ENCODE results near the gene LAMB3.

The LAMB3 gene

GRCh38 chr1:209616366-209617046 is 35.7 kb downstream of the LAMB3 start:
- no peak for DNase-seq

- no peak for DNase-seq
Measured at GRCh38 chr1:209614906-209615305, 37.3 kb downstream of the LAMB3 start.

GRCh38 chr1:209614151-209614420 is 38.1 kb downstream of the LAMB3 start:
- DNase-seq, result no peak

DNA sequence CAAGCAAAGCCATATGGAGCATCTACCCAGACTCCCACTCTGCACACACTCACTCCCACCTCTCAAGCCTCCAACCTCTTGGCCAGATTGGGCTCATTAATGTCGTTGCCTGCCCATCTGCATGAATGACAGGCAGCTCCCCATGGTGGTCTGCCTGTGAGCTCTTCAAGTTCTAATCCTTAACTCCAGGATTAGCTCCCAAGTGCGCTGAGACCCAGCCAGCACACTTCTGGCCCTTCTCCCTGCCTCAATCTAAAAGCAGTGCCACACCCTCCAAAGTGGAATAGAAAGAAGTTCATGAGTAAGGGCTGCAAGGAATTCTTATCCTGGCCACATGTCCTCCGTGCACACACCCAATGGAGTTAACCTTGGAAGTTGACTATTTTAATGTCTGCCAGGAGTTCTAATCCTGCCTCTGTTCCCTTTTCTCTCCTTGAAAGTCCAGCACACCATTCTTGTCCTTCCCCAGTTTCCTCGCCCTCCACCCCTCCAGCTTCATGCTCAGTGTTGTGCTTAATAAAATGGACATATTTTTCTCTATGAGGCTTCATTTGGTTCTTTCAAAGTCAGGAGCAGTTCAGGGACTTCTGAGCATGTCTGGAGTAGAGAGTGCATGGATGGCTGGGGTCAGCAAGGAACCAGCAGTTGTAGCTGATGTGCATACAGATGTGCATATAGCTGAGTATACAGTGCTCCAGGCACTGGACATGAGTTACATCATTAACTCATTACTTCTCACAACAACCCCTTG is 38.6 kb downstream of the LAMB3 start:
- no peak for DNase-seq

- no peak for DNase-seq
Measured at GRCh38 chr1:209612646-209613399, 39.4 kb downstream of the LAMB3 start.

DNA sequence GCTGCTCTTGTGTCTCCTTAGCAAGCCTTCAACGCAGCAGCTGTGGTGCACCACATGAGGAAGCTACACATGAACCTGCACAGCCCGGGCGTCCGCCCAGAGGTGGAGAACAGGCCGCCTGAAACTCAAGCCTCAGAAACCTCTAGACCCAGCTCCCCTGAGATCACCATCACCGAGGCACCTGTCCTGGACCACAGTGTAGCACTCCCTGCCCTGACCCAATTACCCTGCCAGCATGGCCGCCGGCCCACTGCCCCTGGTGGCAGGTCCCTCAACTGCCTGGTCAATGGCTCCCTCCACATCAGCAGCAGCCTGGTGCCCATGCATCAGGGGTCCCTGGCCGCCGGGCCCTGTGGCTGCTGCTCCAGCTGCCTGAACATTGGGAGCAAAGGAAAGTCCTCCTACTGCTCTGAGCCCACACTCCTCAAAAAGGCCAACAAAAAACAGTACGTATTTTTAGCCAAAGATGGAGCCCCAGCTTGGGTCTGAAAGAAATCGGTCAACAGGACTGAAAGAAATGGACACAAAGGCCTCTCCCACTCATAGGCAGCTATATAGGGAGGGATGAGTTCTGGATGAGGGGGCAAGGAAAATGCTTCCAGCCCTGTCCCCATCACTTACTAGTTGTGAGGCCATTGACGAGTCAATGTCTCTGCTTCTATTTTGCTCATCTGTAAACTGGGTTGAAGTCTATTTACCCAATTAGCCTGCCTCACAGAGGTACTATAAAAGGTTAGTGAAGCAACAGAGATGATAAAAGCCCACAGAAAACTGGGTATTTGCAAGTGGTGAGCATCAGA is 40.3 kb downstream of the LAMB3 start:
- DNase-seq, result no peak

DNA sequence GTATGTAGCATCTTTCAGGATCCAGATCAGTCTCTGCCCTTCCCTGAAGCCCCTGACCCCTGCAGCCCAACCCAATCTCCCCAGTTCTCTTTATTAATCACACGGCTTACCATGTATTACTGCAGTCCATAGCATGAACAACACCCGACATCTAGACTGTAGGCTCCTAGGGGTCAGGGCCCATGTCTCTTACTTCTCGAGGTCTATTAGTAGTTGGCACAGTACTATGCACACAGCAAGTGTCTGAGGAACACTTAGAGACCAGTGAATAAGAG is 41.7 kb downstream of the LAMB3 start:
- no peak for DNase-seq

DNA sequence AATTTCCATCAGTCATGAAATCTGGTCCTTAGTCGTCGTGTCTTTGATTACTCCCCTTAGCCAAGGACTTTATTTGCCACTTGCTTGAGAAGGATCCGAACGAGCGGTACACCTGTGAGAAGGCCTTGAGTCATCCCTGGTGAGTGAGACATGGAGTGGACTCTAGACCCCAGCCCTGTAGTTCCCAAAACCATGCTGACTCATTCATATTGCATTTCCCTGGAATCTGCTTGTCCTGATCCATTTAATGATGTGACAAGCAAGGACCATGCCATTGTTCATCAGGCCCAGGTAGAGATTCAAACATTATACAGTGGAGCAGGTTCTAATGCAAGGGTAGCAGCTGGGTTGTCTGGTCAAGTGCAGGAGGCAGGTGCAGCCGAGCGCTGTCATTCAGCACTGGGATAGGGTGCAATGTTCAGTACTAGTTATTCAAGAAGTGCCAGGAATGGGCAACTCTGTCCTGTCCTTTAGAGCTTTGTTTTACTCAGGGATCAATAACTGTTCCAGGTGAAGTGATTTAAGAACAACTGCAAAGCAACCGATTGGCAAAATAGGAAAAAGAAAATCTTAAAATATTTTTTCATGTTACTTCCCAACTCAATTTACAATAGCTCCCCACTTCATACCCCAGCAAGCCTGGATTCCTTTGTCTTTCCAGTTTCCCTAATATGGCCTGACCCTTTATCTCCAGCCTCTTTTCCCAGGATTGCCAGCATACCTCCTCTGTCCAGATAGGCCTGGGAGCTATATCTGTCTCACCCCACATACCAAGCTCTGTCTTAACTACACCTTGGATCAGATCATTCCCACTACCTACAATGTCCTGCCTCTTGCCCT is 42.2 kb downstream of the LAMB3 start:
- no peak for DNase-seq

DNA sequence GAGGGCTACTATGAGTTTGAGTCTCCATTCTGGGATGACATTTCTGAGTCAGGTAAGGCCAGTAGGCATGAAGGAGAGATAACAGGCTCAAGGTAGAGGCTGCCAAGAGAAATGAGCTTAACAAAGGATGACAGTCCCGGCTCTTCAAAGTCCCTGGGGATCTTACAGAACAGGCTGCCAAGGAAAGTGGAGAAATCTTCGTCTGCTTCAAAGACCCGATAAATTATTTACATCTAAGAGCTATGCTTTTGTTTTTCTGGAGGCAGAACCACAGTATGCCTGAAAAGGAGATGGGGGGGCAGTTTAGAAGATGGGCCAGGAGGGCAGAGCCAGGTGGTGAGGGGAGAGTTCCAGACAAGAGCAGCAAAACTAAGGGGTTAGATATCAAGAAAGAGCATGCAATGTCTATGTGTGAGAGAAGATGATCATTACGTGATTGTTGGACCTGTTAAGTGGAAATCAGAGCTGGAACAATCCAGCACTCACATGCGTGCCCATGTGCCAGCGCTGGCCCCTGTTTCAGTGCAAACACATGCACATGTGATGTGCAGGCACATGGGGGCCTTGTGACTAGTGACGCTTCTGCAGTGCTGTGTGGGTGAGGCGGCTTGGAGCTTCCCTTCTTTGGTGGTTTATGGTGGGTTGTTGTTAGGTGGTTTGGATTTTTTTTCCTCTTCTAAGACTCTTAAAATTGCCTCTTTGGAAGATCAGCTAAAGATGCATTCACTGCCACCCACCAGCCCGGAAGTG is 43.0 kb downstream of the LAMB3 start:
- DNase-seq, result no peak

DNA sequence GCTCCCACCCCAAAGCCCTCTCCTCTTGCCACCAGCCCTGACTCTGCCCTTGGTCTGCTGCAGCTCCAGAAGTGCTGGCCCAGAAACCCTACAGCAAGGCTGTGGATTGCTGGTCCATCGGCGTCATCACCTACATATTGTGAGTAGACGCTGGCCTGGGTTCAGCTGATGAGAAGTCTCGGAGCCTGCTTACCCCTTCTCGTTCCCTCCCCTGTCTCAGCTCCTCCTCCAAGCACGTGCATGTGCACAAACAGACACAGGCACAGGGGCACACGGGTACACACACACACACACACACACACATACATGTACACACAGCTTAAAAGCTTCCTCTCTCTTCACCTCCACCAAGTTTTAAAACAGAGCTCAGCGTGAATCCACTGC is 44.4 kb downstream of the LAMB3 start:
- no peak for DNase-seq

GRCh38 chr1:209607102-209607794 is 45.0 kb downstream of the LAMB3 start:
- DNase-seq, result no peak

- no peak for DNase-seq
Measured at GRCh38 chr1:209603877-209604276, 48.3 kb downstream of the LAMB3 start.

DNA sequence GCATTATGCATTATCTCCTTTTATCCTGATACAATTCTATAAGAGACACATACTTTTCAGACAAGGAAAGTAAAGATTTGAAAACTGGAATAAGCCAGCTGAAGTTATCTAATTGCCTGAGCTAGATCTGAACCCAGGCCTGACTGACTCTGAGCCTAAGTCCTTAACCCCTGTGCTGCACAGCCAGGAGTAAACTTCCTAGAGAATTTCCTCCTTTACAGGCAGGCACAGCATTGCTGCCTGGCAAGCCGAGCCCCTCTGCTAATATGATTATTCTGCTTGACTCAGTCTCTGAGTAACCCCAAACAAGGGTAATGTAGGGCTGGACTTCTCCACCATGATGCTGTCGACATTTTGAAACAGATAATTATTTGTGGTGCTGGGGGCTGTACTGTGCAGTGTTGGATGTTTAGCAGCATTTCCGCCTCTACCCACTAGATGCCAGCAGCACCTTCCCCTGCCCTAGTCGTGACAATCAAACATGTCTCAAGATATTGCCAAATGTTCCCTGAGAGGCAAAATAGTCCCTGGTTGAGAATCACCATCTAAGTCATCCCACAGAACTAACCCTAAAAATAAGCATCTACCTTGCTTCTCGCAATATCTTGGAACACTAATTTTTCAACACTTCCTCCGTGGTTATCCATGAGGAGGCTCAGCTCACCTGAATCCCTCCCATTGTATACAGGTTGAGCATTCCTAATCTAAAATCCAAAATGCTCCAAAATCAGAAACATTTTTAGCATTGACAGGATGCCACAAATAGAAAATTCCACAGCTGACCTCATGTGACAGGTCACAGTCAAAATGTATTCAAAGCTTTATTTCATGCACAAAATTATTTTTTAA is 50.2 kb downstream of the LAMB3 start:
- DNase-seq, result peak; percentile 10

- no peak for DNase-seq
Measured at GRCh38 chr1:209600541-209600940, 51.7 kb downstream of the LAMB3 start.

DNA sequence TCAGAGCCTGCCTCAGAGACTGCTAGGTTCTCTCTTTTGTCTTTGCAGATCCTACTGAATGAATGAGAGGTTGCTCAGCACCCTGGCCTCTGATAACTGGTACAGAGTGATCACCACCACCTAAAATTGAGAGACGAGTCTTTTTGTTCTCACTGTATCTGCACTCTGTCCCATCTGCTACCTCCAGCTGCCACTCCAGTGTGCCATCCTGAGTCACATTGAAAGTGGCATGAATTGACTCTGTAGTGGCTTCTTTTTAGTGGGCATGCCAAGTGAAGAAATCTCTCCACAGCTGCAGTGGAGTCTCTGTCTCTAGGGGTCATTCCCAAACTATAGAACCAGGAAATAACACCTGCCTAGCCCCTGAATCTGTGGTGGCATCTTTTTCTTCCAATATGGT is 54.0 kb downstream of the LAMB3 start:
- no peak for DNase-seq

GRCh38 chr1:209597499-209597898 is 54.7 kb downstream of the LAMB3 start:
- no peak for DNase-seq

- DNase-seq, result no peak
Measured at GRCh38 chr1:209595599-209596285, 56.5 kb downstream of the LAMB3 start.

DNA sequence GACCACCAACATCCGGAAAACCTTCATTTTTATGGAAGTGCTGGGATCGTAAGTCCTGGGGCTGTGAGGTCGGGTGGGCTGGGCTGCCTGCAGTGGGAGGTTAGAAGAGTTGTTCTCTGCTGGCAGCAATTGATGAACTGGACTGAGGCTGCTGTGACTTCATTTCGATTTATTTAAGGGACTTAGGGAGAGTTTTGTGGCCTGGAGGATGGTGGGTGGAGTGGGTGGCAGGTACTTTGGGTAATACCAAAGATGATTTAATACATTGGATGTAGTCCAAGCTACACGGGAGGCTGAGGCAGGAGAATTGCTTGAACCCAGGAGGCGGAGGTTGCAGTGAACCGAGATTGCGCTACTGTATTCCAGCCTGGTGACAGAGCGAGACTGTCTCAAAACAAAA is 57.2 kb downstream of the LAMB3 start:
- no peak for DNase-seq

- DNase-seq, result no peak
Measured at GRCh38 chr1:209594440-209594839, 57.8 kb downstream of the LAMB3 start.

- no peak for DNase-seq
Measured at GRCh38 chr1:209593747-209594146, 58.5 kb downstream of the LAMB3 start.

Measured in NCI-H2029 (cell line).